Subcutaneous adipose tissue (tissue), 4 donors: ENCODE data around the gene CUTA. TPM values are rescaled to one million over a fixed set of nuclear protein-coding genes. Genes with fewer than 3 reads are reported as not detected.

Source experiments
- CTCF ChIP-seq: fragments of 450-650 bp; IDR thresholded peaks from one replicate; pipeline ENCODE4 v1.5.1; 2016; ENCODE audit warnings: low read depth, mild to moderate bottlenecking, control low read depth, antibody characterized with exemption, moderate library complexity
- small RNA-seq: library from RNA; depleted of rRNA; stranded (forward); fragments of <200 nt; gene quantifications from one replicate; pipeline ENCODE3, GENCODE V24; 2016
- total RNA-seq, 4 donors: library from RNA; depleted of rRNA; stranded (reverse); fragments of >200 nt; gene quantifications; one replicate each; pipeline ENCODE4 v1.1.0, GENCODE V29; 2016

Gene CUTA
- total RNA-seq, 4 donors from 2014 or later, result 66.7 to 92.6 (median 79.6) TPM

GRCh38 chr6:33375143-33375671, 42.7 kb downstream of the CUTA start:
- TF ChIP-seq CTCF, result no peak

DNA sequence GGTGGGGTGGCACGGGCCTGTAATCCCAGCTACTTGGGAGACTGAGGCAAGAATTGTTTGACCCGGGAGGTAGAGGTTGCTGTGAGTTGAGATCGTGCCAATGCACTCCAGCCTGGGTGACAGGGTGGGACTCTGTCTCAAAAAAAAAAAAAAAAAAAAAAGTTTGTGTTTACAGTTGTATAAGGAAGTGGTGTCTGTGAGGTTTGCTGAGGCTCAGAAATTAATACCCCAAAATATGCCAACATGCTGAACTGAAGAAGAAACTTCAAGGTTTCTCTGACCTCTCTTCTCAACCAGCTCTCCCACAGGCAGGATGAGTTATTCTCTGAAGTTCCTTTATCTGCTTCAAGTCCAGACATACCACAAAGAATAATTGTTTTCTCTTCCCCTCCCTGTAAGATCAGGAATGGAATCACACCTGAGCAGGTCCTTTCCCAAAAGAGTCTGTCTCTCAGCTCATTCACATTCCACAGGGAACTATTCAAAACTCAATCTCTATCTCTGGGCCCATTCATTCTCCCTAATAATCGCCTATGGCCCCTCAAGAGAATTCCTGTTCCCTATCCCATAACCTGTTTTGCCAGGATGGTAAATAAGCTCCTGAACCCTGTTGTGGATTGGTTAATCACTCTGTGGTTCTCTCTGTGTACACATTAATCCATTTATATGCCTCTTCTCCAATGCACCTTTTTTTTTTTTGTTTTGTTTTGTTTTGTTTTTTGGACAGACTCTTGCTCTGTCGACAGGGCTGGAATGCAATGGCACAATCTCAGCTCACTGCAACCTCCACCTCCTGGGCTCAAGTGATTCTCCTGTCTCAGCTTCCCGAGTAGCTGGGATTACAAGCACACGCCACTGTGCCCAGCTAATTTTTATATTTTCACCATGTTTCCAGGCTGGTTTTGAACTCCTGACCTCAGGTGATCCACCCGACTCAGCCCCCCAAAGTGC, 43.7 kb downstream of the CUTA start:
- TF ChIP-seq CTCF, result no peak

DNA sequence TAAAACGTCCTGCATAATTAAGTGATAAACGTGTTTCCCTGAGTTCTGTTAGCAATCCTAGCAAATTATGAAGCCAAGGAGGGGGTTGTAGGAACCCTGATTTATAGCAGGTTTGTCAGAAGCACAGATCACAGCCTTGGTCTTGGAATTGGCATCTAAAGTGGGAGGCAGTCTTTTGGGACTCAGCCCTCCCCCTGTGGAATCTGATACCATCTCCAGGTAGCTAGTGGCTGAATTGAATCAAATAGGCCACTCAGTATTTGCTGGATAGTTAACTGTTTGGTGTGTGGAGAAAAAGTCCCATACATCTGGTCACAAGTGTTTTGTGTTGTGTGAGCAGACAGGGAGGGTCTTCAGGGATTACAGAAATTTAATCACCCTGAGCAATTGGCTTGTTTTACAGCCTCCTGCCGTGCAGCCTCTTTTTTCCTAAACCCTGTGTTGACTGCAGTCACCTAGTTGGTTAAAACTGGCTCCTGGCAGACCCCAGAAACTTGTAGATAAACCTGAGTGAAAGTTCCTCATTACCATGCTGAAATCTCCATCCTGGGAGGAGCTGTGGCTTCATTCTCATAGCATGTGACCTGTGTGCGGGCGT, 45.3 kb downstream of the CUTA start:
- TF ChIP-seq CTCF, result no peak

DNA sequence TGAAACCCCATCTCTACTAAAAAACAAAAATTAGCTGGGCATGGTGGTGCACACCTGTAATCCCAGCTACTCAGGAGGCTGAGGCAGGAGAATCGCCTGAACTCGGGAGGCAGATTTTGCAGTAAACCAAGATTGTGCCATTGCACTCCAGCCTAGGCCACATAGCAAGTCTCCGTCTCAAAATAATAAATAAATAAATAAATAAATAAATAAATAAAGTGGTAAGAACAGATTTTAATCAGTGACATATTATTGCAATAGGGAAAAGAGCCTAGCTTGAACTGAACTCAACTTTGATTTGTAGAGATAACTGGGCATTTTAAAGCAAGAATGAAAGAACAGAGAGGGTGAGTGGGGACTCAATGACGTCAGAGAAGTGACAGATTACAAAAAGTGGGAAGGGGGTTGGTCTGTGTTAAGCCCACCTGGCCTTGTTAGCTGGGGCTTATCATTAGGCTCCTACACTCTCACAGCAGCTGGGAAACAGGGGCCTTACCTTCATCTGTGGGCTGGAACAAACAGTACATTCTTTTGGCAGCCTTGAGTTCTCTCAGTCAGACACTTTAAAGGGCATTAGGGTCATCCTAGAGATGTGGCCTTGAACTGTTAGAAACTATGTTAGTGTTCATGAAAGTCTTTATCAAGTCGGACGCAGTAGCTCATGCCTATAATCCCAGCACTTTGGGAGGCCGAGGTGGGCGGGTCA, 50.7 kb downstream of the CUTA start:
- TF ChIP-seq CTCF, result no peak

Small RNAs within 50 kb of the gene (small RNA-seq; reads per million reads assigned to genes)
- gene RPL35AP4, result not detected
- not detected for gene ZBTB9

Other genes with a start within 250 kb of the CUTA start
- under 1 TPM in 3 of 4 donors, not detected in 1; 0.17 to 0.75 (median 0.66) TPM for gene COL11A2, start 225.6 kb downstream of the CUTA start, total RNA-seq
- gene RXRB, start 217.4 kb downstream of the CUTA start, total RNA-seq, result 10 to 100 TPM; 17.3 to 27.7 (median 24.8) TPM
- 10 to 100 TPM; 49.0 to 54.9 (median 52.5) TPM for gene SLC39A7, start 217.2 kb downstream of the CUTA start, total RNA-seq
- gene HSD17B8, start 213.5 kb downstream of the CUTA start, total RNA-seq, result 10 to 100 TPM in 3 of 4 donors, 1 to 10 TPM in 1; 5.1 to 22.0 (median 16.2) TPM
- 10 to 100 TPM in 2 of 4 donors, 1 to 10 TPM in 2; 7.3 to 19.0 (median 10.5) TPM for gene RING1, start 209.6 kb downstream of the CUTA start, total RNA-seq
- 10 to 100 TPM; 27.2 to 59.2 (median 32.7) TPM for gene VPS52, start 146.2 kb downstream of the CUTA start, total RNA-seq
- gene RPS18, start 146.0 kb downstream of the CUTA start, total RNA-seq, result 1,000 to 10,000 TPM; 2,263 to 3,298 (median 2,623) TPM
- 10 to 100 TPM in 3 of 4 donors, 1 to 10 TPM in 1; 7.3 to 20.7 (median 16.9) TPM for gene B3GALT4, start 141.0 kb downstream of the CUTA start, total RNA-seq
- 10 to 100 TPM; 40.7 to 62.9 (median 50.6) TPM for gene WDR46, start 128.9 kb downstream of the CUTA start, total RNA-seq
- gene PFDN6, start 128.5 kb downstream of the CUTA start, total RNA-seq, result 10 to 100 TPM; 17.1 to 31.0 (median 23.4) TPM
- gene RGL2, start 119.2 kb downstream of the CUTA start, total RNA-seq, result 10 to 100 TPM; 16.0 to 45.8 (median 42.5) TPM
- gene TAPBP, start 104.0 kb downstream of the CUTA start, total RNA-seq, result 10 to 100 TPM; 36.2 to 77.0 (median 50.5) TPM
- gene ZBTB22, start 100.4 kb downstream of the CUTA start, total RNA-seq, result 10 to 100 TPM in 2 of 4 donors, 1 to 10 TPM in 2; 5.9 to 16.8 (median 9.0) TPM
- 10 to 100 TPM; 26.3 to 47.1 (median 33.5) TPM for gene DAXX, start 95.1 kb downstream of the CUTA start, total RNA-seq
- 1 to 10 TPM in 2 of 4 donors, under 1 TPM in 1, not detected in 1; 0.33 to 4.4 (median 3.9) TPM for gene KIFC1, start 26.3 kb downstream of the CUTA start, total RNA-seq
- gene PHF1, start 7.1 kb downstream of the CUTA start, total RNA-seq, result 10 to 100 TPM; 21.4 to 84.0 (median 48.3) TPM
- 1 to 10 TPM; 6.2 to 7.3 (median 7.1) TPM for gene SYNGAP1, start 2.0 kb upstream of the CUTA start, total RNA-seq
- 1 to 10 TPM; 1.1 to 2.8 (median 2.5) TPM for gene ZBTB9, start 36.5 kb upstream of the CUTA start, total RNA-seq
- 10 to 100 TPM in 1 of 4 donors, 1 to 10 TPM in 3; 4.2 to 15.1 (median 6.8) TPM for gene BAK1, start 162.2 kb upstream of the CUTA start, total RNA-seq
- gene ITPR3, start 203.2 kb upstream of the CUTA start, total RNA-seq, result 10 to 100 TPM; 13.8 to 23.5 (median 19.6) TPM